Stimulated activated naive B cell treated with anti-CD40 and anti-IgM and Interleukin-4, amounts not matched to agents 10 μg/mL and 1 μg/mL and 100 μg/mL, for 72 hours (primary cell): ENCODE results near the gene HAUS6.
"Not testable (repeated sequence)": the region's sequence is repeated elsewhere in the genome, so short reads cannot be mapped to it uniquely, and the experiment has no call there.

ENCODE experiments used
- ATAC-seq, 2 donors: fragments of 150-1000 bp; cut with Tn5 transposase; replicated peaks; 2 replicates each; pipeline ENCODE4 v1.10.0; 2021; ENCODE audit warnings: moderate library complexity in 1 of 2
- DNase-seq: peaks from one replicate; pipeline ENCODE4 v3.0.0; 2021
- H3K27ac Mint-ChIP-seq: one replicate; pipeline ENCODE4 v1.8.0; 2022; ENCODE audit warnings: mild to moderate bottlenecking, mixed read lengths
- H3K27me3 Mint-ChIP-seq, 2 donors: one replicate each; pipeline ENCODE4 v1.8.0; 2022; ENCODE audit warnings: mixed read lengths in 2 of 2
- H3K36me3 Mint-ChIP-seq, 2 donors: one replicate each; pipeline ENCODE4 v1.8.0; 2022; ENCODE audit warnings: mixed read lengths in 2 of 2, mild to moderate bottlenecking in 1 of 2
- H3K4me1 Mint-ChIP-seq, 2 donors: one replicate each; pipeline ENCODE4 v1.8.0; 2022; ENCODE audit warnings: mixed read lengths in 2 of 2, mild to moderate bottlenecking in 1 of 2
- H3K4me3 Mint-ChIP-seq, 2 donors: one replicate each; pipeline ENCODE4 v1.8.0; 2022; ENCODE audit warnings: mild to moderate bottlenecking in 2 of 2, mixed read lengths in 2 of 2, moderate library complexity in 1 of 2
- H3K9me3 Mint-ChIP-seq, 2 donors: one replicate each; pipeline ENCODE4 v1.8.0; 2022; ENCODE audit warnings: mixed read lengths in 2 of 2, mild to moderate bottlenecking in 1 of 2

HAUS6 gene

GRCh38 chr9:19101203-19101602 is 1.5 kb downstream of the HAUS6 start:
- no peak overlapping the region for H3K27ac Mint-ChIP-seq

GRCh38 chr9:19097431-19097830 is 5.3 kb downstream of the HAUS6 start:
- not testable (repeated sequence) for H3K4me3 Mint-ChIP-seq

More at GRCh38 chr9:19101203-19101602, 1.5 kb downstream of the HAUS6 start:
- Mint-ChIP-seq H3K4me3 (peak overlapping the region in 1 of 2 donors; percentile 91), H3K36me3 (peaks cover 6 to 15% of the 10 kb centered on the region in 2 donors), H3K9me3 (no peaks in the 10 kb centered on the region), H3K4me1 (peaks cover 10 to 18% of the 10 kb centered on the region in 2 donors), H3K27me3 (no peaks in the 10 kb centered on the region)
- ATAC-seq (no peak), DNase-seq (no peak)

GRCh38 chr9:19087106-19088000 is 15.4 kb downstream of the HAUS6 start:
- H3K4me3 Mint-ChIP-seq: no peak overlapping the region
- H3K27ac Mint-ChIP-seq: no peak overlapping the region
- no peak for DNase-seq
- no peaks in the 10 kb centered on the region for H3K9me3 Mint-ChIP-seq
- H3K4me1 Mint-ChIP-seq: no peaks in the 10 kb centered on the region
- no peaks in the 10 kb centered on the region for H3K27me3 Mint-ChIP-seq
- H3K36me3 Mint-ChIP-seq: peaks cover 12 to 19% of the 10 kb centered on the region in 2 donors
- no peak for ATAC-seq

More at GRCh38 chr9:19097431-19097830, 5.3 kb downstream of the HAUS6 start:
- H3K27me3 Mint-ChIP-seq, DNase-seq, ATAC-seq, H3K9me3 Mint-ChIP-seq, H3K27ac Mint-ChIP-seq: not testable (repeated sequence)
- Mint-ChIP-seq H3K36me3 (peaks cover 10 to 19% of the 10 kb centered on the region in 2 donors), H3K4me1 (peaks cover 10 to 18% of the 10 kb centered on the region in 2 donors)

- Mint-ChIP-seq H3K4me1 (no peaks in the 10 kb centered on the region), H3K9me3 (no peaks in the 10 kb centered on the region), H3K4me3 (no peak overlapping the region), H3K27me3 (no peaks in the 10 kb centered on the region), H3K36me3 (peaks cover 14 to 20% of the 10 kb centered on the region in 2 donors), H3K27ac (no peak overlapping the region)
- ATAC-seq (peak; percentile 53 to 56), DNase-seq (no peak)
Observed at GRCh38 chr9:19085295-19085694, 17.4 kb downstream of the HAUS6 start.

GRCh38 chr9:19074836-19075235 is 27.9 kb downstream of the HAUS6 start:
- H3K4me1 Mint-ChIP-seq: no peaks in the 10 kb centered on the region
- ATAC-seq: no peak
- peaks cover 41 to 44% of the 10 kb centered on the region in 2 donors for H3K36me3 Mint-ChIP-seq
- H3K4me3 Mint-ChIP-seq: no peak overlapping the region
- no peak for DNase-seq
- no peaks in the 10 kb centered on the region for H3K9me3 Mint-ChIP-seq
- H3K27ac Mint-ChIP-seq: no peak overlapping the region
- H3K27me3 Mint-ChIP-seq: no peaks in the 10 kb centered on the region

GRCh38 chr9:19074229-19074628 is 28.5 kb downstream of the HAUS6 start:
- H3K9me3 Mint-ChIP-seq: no peaks in the 10 kb centered on the region
- peaks cover 44 to 45% of the 10 kb centered on the region in 2 donors for H3K36me3 Mint-ChIP-seq
- DNase-seq (no peak), ATAC-seq (no peak)
- no peaks in the 10 kb centered on the region for H3K4me1 Mint-ChIP-seq
- H3K27ac Mint-ChIP-seq: no peak overlapping the region
- no peak overlapping the region for H3K4me3 Mint-ChIP-seq
- no peaks in the 10 kb centered on the region for H3K27me3 Mint-ChIP-seq

GRCh38 chr9:19057033-19057432 is 45.7 kb downstream of the HAUS6 start:
- Mint-ChIP-seq H3K4me1 (peaks cover 2% of the 10 kb centered on the region in 2 donors), H3K4me3 (no peak overlapping the region), H3K27ac (no peak overlapping the region), H3K36me3 (peaks cover 30 to 63% of the 10 kb centered on the region in 2 donors), H3K9me3 (no peaks in the 10 kb centered on the region), H3K27me3 (no peaks in the 10 kb centered on the region)
- ATAC-seq (no peak), DNase-seq (no peak)

GRCh38 chr9:19050637-19051591 is 51.8 kb downstream of the HAUS6 start:
- H3K9me3 Mint-ChIP-seq: no peaks in the 10 kb centered on the region
- ATAC-seq (no peak), DNase-seq (no peak)
- peaks cover 26 to 33% of the 10 kb centered on the region in 2 donors for H3K36me3 Mint-ChIP-seq
- H3K27me3 Mint-ChIP-seq: no peaks in the 10 kb centered on the region
- peak overlapping the region; percentile 90 to 92 for H3K4me3 Mint-ChIP-seq
- H3K4me1 Mint-ChIP-seq: peaks cover 11 to 29% of the 10 kb centered on the region in 2 donors
- peak overlapping the region; percentile 98 for H3K27ac Mint-ChIP-seq

- Mint-ChIP-seq H3K27ac (peak overlapping the region; percentile 98), H3K9me3 (no peaks in the 10 kb centered on the region), H3K4me1 (peaks cover 9 to 29% of the 10 kb centered on the region in 2 donors), H3K4me3 (peak overlapping the region; percentile 90 to 92), H3K27me3 (no peaks in the 10 kb centered on the region), H3K36me3 (peaks cover 25 to 28% of the 10 kb centered on the region in 2 donors)
- DNase-seq: no peak
- ATAC-seq: peak in 1 of 2 donors; percentile 10
Observed at GRCh38 chr9:19049917-19050636, 52.6 kb downstream of the HAUS6 start.

GRCh38 chr9:19048966-19049916 is 53.5 kb downstream of the HAUS6 start, which contains the start of gene RRAGA:
RRAGA (plus strand) TSS chr9:19049427; CDS start chr9:19049660, 233 bp downstream.
- H3K9me3 Mint-ChIP-seq: no peaks in the 10 kb centered on the region
- peak within 1 kb of the TSS; percentile 98 for H3K27ac Mint-ChIP-seq
- peaks cover 9 to 29% of the 10 kb centered on the region in 2 donors for H3K4me1 Mint-ChIP-seq
- peak within 1 kb of the TSS; percentile 90 to 92 for H3K4me3 Mint-ChIP-seq
- peak; percentile 90 to 92 for ATAC-seq
- peak; percentile 95 for DNase-seq
- no peaks in the 10 kb centered on the region for H3K27me3 Mint-ChIP-seq
- H3K36me3 Mint-ChIP-seq: peaks cover 25 to 28% of the 10 kb centered on the region in 2 donors

GRCh38 chr9:19036611-19037010 is 66.1 kb downstream of the HAUS6 start:
- no peak for DNase-seq
- ATAC-seq: no peak
- Mint-ChIP-seq H3K4me1 (no peaks in the 10 kb centered on the region), H3K27me3 (peaks cover 0 to 10% of the 10 kb centered on the region in 2 donors), H3K4me3 (no peak overlapping the region), H3K9me3 (no peaks in the 10 kb centered on the region), H3K36me3 (peaks cover 2 to 6% of the 10 kb centered on the region in 2 donors), H3K27ac (no peak overlapping the region)

GRCh38 chr9:19033015-19033414 is 69.7 kb downstream of the HAUS6 start, which contains the start of gene SAXO1:
SAXO1 (minus strand) TSS chr9:19033209; CDS start chr9:19032908, 301 bp downstream.
- H3K27me3 Mint-ChIP-seq: peaks cover 9 to 25% of the 10 kb centered on the region in 2 donors
- no peak for DNase-seq
- H3K27ac Mint-ChIP-seq: no peak within 1 kb of the TSS
- H3K9me3 Mint-ChIP-seq: no peaks in the 10 kb centered on the region
- H3K36me3 Mint-ChIP-seq: peaks cover 2 to 6% of the 10 kb centered on the region in 2 donors
- no peak for ATAC-seq
- H3K4me1 Mint-ChIP-seq: no peaks in the 10 kb centered on the region
- no peak within 1 kb of the TSS for H3K4me3 Mint-ChIP-seq
